Measurements from ENCODE around the gene HRC.
"Not testable (repeated sequence)": the region's sequence is repeated elsewhere in the genome, so short reads cannot be mapped to it uniquely, and the experiment has no call there.

The HRC gene

GRCh38 chr19:49157445-49158224 lies 2.4 kb upstream of the HRC start, which contains the start of gene TRPM4:
Gene TRPM4, plus strand, starts transcription at chr19:49157792. Its CDS starts 75 bp downstream, at chr19:49157867.
- peak; percentile 84 for DNase-seq

GRCh38 chr19:49155820-49156346 lies 687 bp upstream of the HRC start:
- DNase-seq: no peak

- no peak for DNase-seq
Observed at GRCh38 chr19:49154279-49154678, 917 bp downstream of the HRC start.

- no peak for DNase-seq
Observed at GRCh38 chr19:49153167-49153809, 1.9 kb downstream of the HRC start.

GRCh38 chr19:49152119-49152550 lies 3.1 kb downstream of the HRC start:
- no peak for DNase-seq

GRCh38 chr19:49151267-49152118 lies 3.7 kb downstream of the HRC start:
- DNase-seq: peak; percentile 83

- no peak for DNase-seq
Observed at GRCh38 chr19:49150944-49151243, 4.3 kb downstream of the HRC start.

- peak; percentile 97 for DNase-seq
Observed at GRCh38 chr19:49150106-49150943, 4.9 kb downstream of the HRC start.

- peak; percentile 93 for DNase-seq
Observed at GRCh38 chr19:49149652-49150105, 5.5 kb downstream of the HRC start.

GRCh38 chr19:49148784-49149651 lies 6.2 kb downstream of the HRC start:
- DNase-seq: peak; percentile 96

GRCh38 chr19:49148044-49148682 lies 7.0 kb downstream of the HRC start:
- no peak for DNase-seq

GRCh38 chr19:49146408-49146770 lies 8.8 kb downstream of the HRC start:
- DNase-seq: not testable (repeated sequence)

- DNase-seq: peak; percentile 93
Observed at GRCh38 chr19:49145573-49146407, 9.4 kb downstream of the HRC start.

- peak; percentile 90 for DNase-seq
Observed at GRCh38 chr19:49142866-49143335, 12.3 kb downstream of the HRC start.

- DNase-seq: no peak
Observed at GRCh38 chr19:49141352-49141751, 13.8 kb downstream of the HRC start.

- DNase-seq: no peak
Observed at GRCh38 chr19:49140951-49141350, 14.2 kb downstream of the HRC start.

- no peak for DNase-seq
Observed at GRCh38 chr19:49136771-49137171, 18.4 kb downstream of the HRC start.

GRCh38 chr19:49135686-49136085 lies 19.5 kb downstream of the HRC start:
- DNase-seq: no peak

- peak; percentile 62 for DNase-seq
Observed at GRCh38 chr19:49133621-49134454, 21.4 kb downstream of the HRC start.

Measured in NCI-H69 (cell line).